ENCODE results near the gene PLEKHF1.

PLEKHF1 gene

DNA sequence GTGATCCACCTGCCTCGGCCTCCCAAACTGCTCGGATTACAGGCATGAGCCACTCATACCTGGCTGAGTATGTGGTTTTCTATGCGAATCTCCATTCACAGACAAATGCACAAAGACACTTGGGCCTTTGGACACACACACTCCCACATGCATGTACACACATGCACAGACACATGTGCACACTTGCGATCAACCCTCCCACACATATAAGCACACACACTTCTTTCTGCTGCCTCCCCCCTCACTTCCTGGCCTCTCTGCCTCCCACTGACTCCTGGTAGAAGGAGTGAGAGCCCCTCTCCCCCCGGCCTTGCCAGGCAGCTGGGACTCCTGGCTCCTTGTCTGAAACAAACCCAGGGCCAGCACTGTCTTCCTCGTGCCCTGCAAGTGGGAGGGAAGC lies 29.3 kb upstream of the PLEKHF1 start:
- no peak for FAIRE-seq

- FAIRE-seq = no peak
These were observed 28.5 kb upstream of the PLEKHF1 start for GRCh38 chr19:29636553-29637360.

DNA sequence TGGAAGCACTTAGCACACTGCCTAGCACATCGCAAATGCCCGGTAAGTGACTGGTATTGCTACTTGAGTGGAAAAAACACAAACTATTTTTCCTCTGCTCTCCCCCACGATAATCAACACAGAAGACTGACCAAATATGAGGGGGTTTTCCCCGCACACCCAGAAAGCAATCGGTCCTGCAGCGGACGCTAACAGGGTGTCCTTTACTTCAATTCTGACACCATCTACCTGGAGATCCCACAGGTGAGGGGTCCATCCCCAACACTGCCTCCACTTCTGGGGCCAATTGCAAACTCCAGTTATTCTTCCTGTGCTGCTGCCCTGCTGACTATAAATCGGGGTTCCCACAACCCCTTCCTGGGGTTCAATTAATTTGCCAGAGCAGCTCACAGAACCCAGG lies 26.2 kb upstream of the PLEKHF1 start:
- FAIRE-seq = no peak

DNA sequence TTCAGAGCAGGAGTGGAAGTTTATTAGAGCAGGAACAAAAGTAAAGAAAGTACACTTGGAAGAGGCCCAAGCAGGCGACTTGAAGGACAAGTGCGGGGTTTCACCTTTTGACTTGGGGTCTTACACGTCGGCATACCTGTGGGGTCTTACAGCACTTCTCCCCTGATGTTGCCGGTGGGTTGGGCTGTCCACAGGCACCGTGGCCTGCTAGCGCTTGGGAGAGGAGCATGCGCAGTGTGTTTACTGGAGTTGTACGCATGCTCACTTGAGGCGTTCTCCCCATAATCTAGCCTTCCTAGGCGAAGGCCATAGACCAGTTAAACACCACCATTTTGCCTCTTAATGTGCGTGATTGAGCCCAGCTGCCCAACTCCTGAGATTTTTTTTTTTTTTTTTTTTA lies 25.0 kb upstream of the PLEKHF1 start:
- FAIRE-seq = no peak

DNA sequence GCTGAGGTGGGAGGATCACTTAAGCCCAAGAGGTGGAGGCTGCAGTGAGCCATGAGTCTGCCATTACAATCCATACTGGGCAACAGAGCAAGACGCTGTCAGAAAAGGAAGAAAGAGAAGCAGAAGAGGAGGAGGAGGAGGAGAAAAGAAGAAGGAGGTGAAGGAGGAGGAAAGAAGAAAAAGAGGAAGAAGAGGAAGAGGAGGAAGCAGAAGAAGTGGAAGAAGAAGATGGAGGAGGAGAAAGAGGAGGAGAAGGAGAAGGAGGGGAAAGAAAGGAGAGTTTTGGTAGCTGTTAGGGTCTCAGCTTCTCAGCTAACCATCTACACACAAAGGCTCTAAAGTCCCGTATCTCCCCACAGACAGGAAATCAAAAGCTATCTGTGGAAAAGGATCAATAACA lies 23.7 kb upstream of the PLEKHF1 start:
- FAIRE-seq = no peak

- FAIRE-seq = no peak
These were observed 21.8 kb upstream of the PLEKHF1 start for GRCh38 chr19:29643361-29643935.

DNA sequence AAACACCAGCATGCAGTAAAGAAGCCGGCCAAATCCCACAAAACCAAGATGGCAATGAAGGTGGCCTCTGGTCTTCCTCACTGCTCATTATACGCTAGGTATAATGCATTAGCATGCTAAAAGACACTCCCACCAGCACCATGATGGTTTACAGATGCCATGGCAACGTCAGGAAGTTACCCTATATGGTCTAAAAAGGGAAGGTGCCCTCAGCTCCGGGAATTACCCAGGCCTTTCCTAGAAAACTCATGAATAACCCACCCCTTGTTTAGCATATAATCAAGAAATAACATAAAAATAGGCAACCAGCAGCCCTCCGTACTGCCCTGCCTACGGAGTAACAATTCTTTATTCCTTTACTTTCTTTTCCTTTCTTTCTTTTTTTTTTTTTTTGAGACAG lies 21.1 kb upstream of the PLEKHF1 start:
- FAIRE-seq = no peak

DNA sequence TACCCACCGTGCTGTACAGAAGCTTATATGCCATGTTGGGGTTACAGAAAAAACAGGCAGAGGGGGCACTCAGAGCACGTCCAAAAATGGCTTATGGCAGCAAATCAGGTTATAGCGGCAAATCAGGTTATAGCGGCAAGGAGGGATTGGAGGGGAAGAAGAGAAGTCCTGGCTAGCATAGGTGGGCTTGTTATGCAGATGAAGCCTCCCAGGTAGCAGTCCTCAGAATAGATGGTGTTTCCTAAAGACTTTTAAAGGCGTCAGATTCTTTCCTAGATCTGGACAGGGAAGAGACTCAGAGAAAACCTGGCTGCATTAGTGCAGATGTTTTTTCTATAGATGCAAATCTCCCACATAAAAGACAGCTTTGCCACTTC lies 19.8 kb upstream of the PLEKHF1 start:
- FAIRE-seq = no peak

DNA sequence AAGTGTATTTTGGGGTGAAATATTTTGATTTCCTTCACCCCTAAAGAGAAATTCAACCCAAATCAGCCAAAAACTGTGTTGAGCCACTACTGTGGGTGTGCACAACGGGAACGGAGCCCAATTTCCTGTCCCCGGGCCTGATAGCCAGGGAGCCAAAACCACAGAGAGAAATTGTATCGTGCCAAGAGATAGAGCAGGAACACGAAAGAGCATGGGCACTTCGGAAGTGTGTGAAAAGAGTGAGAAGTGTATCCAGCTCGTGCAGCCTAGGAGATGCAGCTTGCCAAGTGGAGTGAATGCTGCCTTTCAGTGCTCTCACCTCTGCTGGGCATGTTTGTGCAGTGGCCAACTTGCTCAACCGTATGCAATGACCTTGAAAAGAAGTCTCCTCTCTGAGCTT lies 19.4 kb upstream of the PLEKHF1 start:
- no peak for FAIRE-seq

GRCh38 chr19:29650772-29651387 lies 14.4 kb upstream of the PLEKHF1 start:
- FAIRE-seq = no peak

- no peak for FAIRE-seq
These were observed 13.5 kb upstream of the PLEKHF1 start for GRCh38 chr19:29651622-29652394.

DNA sequence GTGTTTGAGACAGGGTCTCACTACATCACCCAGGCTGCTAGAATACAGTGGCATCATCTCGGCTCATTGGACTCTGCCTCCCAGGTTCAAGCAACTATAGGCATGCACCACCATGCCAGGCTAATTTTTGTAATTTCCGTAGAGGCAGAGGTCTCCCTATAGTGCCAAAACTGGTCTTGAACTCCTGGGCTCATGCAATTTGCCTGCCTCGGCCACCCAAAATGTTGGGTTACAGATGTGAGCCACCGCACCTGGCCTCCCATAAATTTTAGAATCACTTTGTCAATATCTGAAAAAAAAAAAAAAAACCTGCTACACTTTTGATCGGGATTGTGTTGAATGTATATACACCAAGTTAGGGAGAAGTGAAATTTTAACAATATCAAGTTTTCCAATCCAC lies 11.9 kb upstream of the PLEKHF1 start:
- FAIRE-seq = peak; percentile 17

GRCh38 chr19:29655648-29656335 lies 9.5 kb upstream of the PLEKHF1 start:
- FAIRE-seq = no peak

- no peak for FAIRE-seq
These were observed 6.9 kb upstream of the PLEKHF1 start for GRCh38 chr19:29658221-29658991.

DNA sequence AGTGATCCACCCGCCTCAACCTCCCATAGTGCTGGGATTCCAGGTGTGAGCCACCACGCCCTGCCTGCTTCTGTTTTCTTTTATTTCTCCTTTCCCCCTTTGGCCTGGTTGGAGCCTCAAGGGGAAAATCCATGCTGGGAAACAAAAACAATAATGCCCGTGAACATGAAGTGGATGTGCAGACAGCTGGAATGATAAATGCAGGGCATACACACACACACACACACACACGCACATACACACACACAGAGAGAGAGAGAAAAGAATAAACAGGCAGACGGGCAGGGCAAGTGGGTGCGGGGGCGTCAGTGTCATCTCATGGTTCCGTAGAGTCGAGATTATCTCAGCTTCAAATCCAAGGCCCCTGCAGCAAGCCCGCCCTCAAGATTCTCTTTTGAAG lies 4.4 kb upstream of the PLEKHF1 start:
- FAIRE-seq = no peak

DNA sequence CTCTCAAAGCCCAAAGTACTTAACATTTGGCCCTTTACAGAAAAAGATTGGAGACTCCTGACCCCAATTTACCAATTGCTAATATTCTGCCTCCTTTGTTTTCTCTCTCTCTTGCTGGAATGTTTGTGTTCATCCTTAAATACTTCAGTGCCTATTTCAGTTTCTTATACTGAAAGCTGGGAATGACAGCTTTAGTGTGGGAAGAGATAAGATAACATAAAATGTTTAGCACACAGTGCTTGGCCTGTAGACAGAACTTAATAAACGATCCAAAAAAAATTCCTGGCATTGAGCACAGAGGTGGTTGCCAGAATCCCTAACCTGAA lies 3.0 kb upstream of the PLEKHF1 start:
- FAIRE-seq = no peak

GRCh38 chr19:29662604-29663404 lies 2.5 kb upstream of the PLEKHF1 start:
- no peak for FAIRE-seq

DNA sequence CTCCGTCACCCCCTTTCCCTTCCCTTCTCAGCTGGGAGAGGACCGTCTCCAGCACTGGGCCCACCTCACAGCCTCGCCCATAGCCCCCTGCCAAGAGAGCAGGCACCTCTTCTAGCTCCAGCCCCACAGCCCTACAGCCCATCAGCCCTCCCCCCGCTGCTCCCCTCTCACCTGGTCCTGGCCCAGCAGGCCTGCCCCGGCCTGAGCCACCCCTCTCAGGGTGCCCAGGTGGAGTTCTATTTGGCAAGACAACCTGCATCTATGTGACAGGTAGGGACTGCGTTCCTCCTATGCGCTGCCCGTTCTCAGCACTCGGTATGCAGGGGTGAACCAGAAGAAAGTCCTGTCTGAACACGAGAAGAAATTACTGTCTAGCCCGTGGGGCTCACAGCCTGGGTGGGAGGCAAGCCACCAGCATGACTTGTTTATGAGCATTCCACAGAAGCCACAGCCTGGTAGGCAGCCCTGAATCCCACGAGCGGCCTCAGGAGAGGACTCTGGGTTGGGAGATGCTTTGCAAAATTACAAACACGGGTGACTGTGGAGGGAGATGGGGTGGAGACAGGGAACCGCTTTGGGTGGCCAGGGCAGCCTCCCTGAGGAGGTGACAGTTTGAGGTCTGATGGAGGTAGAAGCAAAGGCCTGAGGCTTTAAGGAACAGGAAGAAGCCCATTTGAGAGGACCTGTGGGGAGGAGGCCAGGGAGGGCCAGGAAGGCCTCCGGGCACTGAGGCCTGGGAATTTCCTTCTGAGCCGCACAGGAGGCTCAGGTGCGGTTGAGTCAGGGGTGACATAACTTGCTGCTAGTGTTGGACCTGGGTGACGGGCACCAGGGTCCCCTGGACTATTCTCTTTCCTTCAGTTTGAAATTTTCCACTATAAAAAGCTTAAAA lies 1.2 kb upstream of the PLEKHF1 start:
- no peak for FAIRE-seq

DNA sequence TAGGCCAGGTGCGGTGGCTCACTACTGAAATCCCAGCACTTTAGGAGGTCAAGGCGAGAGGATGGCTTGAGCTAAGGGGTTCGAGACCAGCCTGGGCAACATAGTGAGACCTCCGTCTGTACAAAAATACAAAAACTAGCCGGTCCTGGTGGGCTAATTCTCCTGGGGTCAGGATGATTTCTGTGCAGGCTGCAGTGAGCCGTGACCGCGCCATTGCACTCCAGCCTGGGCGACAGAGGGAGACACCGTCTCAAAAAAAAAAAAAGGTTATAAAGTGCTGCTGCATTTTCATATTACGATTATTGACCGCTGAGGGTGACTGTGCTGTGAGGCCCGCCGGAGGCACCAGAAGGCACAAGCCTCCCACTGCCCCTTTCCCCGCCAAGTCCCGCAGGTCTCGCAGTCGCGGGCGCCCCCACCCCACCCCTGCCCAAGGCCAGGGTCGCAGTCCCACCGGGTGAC lies 477 bp upstream of the PLEKHF1 start:
- no peak for FAIRE-seq
